GM18951 (cell line): ENCODE data around the gene ZC3H12D.

ENCODE experiments used
- POLR2A ChIP-seq: IDR thresholded peaks from 4 replicates; pipeline ENCODE4 v1.6.1; 2011; ENCODE audit warnings: mild to moderate bottlenecking; ENCODE audit not compliant: insufficient read length, insufficient read depth; ENCODE audit errors: extremely low read depth
- in situ Hi-C: fragments of 300-500 bp; cut with MboI; formaldehyde crosslinking; loops from one replicate; pipeline ENCODE4 v1.12.0; 2022; ENCODE audit warnings: low sequenced_read_pairs, mixed read lengths, inconsistent platforms; ENCODE audit not compliant: unreplicated experiment

ZC3H12D gene

DNA sequence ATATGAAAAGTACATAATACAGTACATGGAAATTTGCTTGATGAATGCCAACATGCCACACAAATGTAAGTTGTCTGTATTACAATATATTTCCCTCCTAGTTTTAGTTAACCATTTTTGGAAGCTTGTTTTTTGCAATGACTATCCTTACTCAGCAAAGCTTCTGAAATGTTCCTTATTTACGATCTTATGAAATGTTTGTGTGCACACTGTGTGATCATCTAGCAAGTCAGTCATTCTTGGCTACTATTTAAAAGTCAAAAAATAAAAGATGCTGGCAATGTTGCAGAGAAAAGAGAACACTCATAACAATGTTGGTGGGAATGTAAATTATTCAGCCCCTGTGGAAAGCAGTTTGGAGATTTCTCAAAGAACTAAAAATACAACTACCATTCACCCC is 50.9 kb downstream of the ZC3H12D start:
- TF ChIP-seq POLR2A: no peak
- in situ Hi-C loops: loop anchor here (5.0 to 10.0 kb wide), 3 partner anchors 81 to 407 kb away; no protein-coding TSS in a partner anchor

DNA sequence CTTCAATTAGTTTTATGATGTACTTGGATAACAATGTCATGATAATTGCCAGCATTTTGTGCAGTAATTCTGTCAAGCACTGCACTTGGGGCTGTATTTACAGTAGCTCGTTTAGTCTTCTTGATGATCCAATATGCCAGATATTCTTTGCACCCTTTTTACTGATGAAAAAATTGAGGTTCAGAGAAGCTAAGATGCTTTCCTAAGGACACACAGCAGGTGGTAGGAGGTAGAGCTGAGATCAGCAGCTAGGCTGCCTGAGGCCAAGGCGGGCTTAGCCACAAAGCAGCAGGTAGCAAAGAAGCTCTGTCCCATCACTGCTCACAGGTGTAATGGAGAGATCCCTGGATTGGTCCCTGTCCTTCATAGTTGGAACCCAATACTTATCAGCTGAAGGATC is 51.4 kb downstream of the ZC3H12D start:
- TF ChIP-seq POLR2A: no peak
- in situ Hi-C loops: loop anchor here (5.0 to 10.0 kb wide), 3 partner anchors 81 to 406 kb away; no protein-coding TSS in a partner anchor

DNA sequence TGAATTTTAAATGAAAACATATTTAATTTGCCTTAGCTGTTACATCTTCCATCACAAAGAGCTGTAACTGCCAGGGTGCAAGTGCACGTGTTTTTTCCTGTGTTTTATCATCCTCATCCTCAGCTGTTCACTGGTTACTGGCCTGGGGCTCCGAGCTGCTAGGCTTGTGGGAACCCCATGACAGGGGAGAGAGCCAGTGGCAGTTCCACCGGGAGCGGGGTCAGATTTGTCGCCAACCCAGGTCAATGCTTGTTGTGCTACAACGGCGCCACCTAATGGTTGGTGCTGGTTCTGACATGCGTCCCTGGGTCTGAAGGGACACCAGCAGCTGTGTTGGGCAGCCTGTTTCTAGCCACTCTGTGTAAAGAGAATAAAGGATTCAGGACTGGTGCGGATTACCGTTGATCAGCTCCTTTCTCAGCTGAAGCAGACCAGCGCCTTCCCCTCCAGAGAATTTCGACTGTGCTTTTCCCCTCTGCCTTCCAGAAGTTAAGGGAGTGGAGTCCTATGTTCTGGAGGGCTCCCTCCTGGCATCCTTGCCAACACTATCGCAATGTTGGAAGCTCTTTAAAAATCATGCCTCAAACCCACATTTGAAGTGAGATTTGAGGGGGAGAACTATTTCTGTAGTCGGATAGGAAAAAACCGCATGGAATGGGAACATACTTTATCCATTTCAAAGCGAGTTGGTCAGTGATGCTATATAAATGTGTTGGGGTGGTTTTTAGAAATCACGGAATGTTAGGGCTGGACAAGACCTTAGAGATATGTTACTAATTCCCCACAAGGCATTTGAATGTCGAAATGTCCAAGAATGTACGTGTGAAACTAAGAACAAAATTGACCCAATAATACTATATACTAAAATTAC is 52.7 kb downstream of the ZC3H12D start:
- in situ Hi-C loops: loop anchor here (5.0 to 10.0 kb wide), 3 partner anchors 83 to 405 kb away; no protein-coding TSS in a partner anchor
- no peak for TF ChIP-seq POLR2A

DNA sequence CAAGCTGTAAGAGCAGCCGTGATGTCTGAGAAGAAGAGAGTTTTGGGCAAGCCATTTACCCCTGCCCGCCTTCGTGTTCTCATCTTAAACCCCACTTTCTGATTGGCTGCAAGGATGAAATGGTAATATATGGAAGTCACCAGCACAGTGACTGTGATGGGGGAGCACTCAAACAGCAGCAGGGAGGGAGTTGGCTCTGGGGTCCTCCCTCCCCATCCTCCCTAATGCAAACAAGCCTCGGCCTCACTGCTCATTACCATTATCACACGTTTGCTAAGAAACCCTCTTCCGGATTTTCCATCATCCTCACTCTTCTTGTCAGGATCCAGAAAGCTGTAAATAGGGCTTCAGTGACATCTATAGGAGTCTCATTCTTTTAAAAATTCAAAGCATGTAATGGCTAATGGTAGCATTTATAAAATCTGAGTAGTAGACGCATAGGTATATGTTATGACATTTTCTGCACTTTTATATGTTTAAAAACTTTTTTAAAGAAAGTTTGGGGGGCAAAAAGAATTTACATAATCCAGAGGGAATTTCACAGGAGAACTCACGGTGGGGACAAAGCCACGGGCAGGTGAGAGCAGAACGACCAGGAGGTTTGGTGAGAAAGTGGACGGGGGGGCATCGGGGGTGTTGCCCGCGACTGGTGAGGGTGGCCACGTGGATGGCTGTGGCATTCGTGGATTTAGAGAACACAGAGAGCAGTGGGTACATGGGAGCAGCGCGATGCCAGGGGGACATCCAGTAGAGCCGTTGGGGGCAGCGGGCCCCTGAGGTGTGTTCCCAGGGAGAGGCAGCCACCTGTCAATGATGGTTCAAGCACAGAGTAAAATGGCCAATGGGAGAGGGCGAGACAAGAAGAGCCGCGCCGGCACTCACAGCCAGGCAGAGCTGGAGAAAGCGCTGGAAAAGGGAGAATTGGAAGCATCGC is 55.1 kb downstream of the ZC3H12D start:
- in situ Hi-C loops: loop anchor here (5.0 to 10.0 kb wide), 4 partner anchors 85 to 402 kb away; no protein-coding TSS in a partner anchor
- no peak for TF ChIP-seq POLR2A

DNA sequence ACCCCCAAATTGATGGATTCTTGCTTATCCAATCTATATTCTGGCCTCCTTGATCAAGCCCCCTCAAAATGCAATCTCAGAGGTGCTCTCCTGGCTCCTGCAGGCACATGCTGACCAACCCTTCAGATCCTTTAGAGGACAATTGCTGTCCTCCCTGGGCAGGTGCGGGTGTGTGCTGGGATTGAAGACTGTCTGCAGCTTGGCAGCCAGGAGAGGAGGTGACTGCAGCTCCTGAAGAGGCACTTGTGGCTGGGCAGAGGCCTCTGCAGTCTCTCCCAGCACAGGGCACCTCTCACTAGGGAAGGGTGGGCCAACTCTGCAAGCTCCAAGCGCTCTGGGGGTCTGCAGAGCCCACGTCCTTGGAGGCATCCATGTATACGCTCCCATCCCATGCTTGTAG is 56.2 kb downstream of the ZC3H12D start:
- TF ChIP-seq POLR2A: no peak
- in situ Hi-C loops: loop anchor here (5.0 kb wide), 1 partner anchor 346 kb away; no protein-coding TSS in a partner anchor

DNA sequence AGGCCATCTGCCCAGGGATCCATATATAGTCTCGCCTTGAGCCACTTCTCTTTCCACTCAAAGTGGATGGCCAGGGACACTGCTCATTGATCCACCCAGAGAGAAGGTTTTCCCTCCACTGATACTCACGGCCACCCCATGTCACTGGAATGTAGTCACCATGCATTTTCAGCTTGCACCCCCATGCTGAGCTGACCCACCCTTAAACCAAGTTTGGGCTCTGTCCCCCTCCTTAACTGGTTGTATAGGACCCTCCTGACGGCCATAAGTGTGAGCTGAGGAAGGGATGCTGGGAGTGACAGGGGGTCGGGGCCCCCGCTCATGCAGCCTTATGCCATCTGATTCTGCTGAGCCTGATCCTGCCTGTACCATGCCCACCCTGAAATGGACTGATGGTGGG is 59.1 kb downstream of the ZC3H12D start:
- TF ChIP-seq POLR2A: no peak
- in situ Hi-C loops: loop anchor here (5.0 kb wide), 1 partner anchor 343 kb away; no protein-coding TSS in a partner anchor

DNA sequence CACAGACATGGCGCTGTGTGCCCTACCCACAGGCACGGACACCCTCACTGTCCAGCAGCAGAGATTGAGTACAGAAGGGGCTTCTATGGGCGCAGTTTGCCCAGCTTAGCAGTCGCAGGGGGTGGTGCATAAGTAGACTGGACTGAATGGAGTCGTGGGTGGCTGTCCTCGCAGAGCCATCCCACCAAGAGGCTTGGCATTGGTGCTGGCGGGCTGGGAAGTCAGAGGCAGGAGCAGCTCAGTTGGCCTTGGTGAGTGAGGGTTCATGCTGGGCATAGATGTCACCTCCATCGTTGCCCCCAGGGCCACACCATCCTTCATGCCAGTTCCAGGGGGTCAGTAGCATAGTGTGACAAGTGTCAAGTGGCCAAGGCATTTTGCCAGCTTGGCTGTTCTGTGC is 59.6 kb downstream of the ZC3H12D start:
- TF ChIP-seq POLR2A: no peak
- in situ Hi-C loops: loop anchor here (5.0 kb wide), 1 partner anchor 343 kb away; no protein-coding TSS in a partner anchor

DNA sequence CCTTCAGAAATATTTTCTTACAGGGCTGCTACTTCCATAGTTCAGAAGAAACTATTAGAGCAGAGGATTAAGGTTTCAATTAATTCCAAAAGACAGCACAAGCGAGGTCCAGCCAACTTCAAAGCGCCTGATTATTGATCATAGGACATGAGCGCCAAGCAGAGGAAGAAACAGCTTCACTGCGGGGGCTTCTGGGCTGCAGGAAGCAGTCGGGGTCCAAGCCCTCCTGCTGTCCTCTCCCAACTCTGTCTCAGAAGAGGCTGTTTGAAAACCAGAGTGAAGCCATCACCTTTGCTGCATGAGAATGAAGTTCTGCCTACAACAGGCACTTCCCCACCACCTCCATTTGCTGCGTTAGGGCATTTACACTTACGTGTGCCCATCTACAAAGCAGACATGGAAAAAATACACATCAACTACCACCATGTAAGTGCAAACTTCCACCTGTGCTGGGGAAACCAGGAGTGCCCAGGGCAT is 60.8 kb downstream of the ZC3H12D start:
- in situ Hi-C loops: no loop called here
- TF ChIP-seq POLR2A: no peak

DNA sequence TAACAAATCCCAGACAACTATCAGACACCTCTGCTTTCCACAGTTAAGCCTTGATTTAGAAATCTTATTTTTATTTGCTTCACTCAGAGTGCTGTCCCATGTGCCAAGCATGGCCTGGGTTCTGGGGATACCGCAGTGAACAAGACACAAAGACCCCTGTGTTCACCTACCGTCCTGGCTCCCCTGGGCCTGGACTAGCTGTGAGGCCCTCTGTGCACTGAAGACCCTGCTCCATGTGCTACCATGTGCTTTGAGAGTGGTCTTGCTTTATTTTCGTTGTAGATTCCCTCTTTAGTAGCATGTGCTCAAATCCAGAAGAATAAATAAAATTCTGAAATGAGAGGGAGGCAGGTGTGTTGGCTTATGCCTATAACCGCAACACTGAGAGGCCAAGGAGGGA is 62.2 kb downstream of the ZC3H12D start:
- TF ChIP-seq POLR2A: no peak
- in situ Hi-C loops: no loop called here

DNA sequence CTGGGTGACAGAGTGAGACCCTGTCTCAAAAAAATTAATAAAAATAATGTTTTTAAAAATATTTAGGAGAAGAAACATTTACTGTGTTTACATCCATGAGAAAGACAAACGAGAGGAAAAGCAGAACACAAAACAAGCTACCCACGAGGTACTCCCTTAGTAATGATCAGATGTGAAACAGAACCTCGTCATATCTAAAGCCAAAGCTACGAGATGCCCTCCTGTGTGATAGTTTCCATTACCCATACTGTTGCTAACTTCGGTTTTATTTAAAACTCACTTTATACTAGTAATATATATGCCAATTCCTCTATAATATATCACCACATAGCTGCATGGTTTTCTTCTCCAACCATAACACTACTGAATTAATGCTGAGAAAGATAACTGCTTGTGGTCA is 63.7 kb downstream of the ZC3H12D start:
- TF ChIP-seq POLR2A: no peak
- in situ Hi-C loops: no loop called here

DNA sequence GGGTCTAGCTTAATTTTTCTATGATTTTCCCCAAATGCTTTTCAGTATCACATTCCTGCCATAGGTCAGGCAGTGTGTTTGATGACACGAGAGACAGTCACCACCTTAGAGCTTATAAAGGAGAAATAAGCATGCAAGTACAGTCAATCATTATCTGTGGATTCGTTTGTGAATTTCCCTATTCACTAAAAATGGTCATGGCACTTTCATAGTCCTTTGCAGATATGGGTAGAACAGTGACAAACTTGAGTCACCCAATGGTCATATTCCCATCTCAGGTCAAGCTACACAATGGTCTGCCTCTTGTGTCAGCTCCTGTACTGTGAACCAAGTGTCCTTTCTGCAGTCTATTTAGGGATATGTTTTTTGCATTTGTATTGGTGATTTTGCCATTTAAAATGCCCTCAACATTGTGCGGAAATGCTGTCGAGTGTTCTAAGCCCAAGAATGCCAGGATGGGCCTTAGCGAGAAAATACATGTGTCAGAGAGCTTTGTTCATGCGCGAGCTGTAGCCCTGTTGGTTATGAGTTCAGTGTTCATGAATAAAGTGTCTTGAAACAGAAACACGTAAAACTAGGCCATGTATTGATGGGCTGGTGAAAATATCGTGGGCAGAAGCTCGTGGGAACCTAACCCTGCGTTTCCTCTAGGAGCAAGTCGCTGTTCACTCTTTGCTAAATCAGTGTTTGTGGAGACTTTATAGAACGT is 65.0 kb downstream of the ZC3H12D start:
- TF ChIP-seq POLR2A: no peak

DNA sequence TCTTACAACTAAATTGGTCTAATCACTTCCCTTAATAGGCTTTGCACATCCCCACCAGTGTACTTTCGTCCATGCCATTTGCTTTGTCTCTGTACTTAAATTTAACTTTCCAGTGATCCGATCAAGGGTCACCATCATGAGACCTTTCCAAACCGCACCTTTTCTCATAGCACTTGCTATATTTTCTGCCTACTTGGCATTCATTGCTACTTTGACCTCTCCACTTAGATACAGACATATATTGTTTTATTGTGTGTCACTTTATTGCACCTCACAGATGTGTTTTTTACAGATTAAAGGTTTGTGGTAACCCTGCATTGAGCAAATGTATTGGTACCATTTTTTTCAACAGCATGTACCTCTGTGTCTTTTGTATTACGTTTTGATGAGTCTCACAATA is 70.0 kb downstream of the ZC3H12D start:
- in situ Hi-C loops: no loop called here
- no peak for TF ChIP-seq POLR2A

More for the DNA sequence above, 65.0 kb downstream of the ZC3H12D start:
- in situ Hi-C loops: no loop called here

DNA sequence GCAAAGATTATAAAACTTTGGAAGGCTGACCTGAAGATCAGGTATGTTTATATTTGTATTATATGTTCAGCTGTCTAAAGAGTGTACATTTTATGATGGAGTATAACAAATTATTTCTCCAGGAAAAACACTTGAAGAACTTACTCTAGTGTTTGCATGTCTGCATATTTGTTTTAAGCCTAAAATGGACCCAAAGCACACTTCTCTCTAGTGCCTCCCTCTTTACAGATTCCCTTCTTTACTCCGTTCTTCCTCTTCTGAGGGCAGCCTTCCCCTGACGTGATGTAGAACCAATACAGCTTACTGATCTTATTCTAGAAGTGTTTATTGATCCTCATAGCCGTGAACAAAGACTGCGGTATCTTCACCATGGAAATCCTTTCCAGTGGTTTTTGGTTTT is 70.8 kb downstream of the ZC3H12D start:
- TF ChIP-seq POLR2A: no peak
- in situ Hi-C loops: no loop called here

DNA sequence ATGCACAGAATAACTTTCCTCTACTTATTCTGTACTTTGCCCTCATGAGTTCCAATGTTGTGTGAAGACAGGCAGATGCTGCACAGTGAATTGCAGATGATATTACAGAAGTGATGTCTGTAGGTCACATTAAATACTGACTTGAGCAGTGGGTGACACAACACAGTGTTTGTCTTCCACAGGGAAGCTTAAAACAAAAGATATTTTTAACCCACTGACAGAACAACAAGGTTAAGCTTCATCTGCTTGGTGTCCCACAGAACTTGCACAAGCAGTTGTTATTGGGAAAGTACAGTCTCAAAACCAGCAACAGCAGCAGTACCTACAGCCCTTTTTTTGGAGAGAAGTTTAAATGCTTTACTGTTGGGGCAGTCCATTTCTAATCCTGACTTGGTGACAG is 74.3 kb downstream of the ZC3H12D start:
- no peak for TF ChIP-seq POLR2A
- in situ Hi-C loops: no loop called here
